H9 (cell line): Measurements from ENCODE around the gene ASCC3. TPM values are rescaled to one million over a fixed set of nuclear protein-coding genes. Genes with fewer than 3 reads are reported as not detected.

ENCODE experiments used
- DNase-seq: peaks from one replicate; pipeline ENCODE4 v3.0.0-alpha.2; 2017
- H2AFZ ChIP-seq: one replicate; pipeline ENCODE4 v1.6.1; 2013; ENCODE audit warnings: mild to moderate bottlenecking, low read length, control low read depth, moderate library complexity
- H2AK5ac ChIP-seq: 2 replicates; pipeline ENCODE4 v1.6.1; 2013; ENCODE audit warnings: low read length, control low read depth, mixed read lengths; ENCODE audit not compliant: insufficient read length
- H2BK120ac ChIP-seq: one replicate; pipeline ENCODE4 v1.6.1; 2013; ENCODE audit warnings: low read depth, mild to moderate bottlenecking, low read length, control low read depth, inconsistent platforms; ENCODE audit not compliant: poor library complexity, severe bottlenecking
- H2BK12ac ChIP-seq: 2 replicates; pipeline ENCODE4 v1.6.1; 2013; ENCODE audit warnings: low read length, control low read depth, mixed read lengths, low read depth; ENCODE audit not compliant: insufficient read length
- H2BK15ac ChIP-seq: 2 replicates; pipeline ENCODE4 v1.6.1; 2013; ENCODE audit warnings: low read depth, low read length, control low read depth
- H2BK20ac ChIP-seq: one replicate; pipeline ENCODE4 v1.6.1; 2013; ENCODE audit warnings: low read depth, mild to moderate bottlenecking, low read length, control low read depth, inconsistent platforms; ENCODE audit not compliant: poor library complexity, severe bottlenecking
- H2BK5ac ChIP-seq: 2 replicates; pipeline ENCODE4 v1.6.1; 2013; ENCODE audit warnings: low read length, control low read depth, mixed read lengths; ENCODE audit not compliant: insufficient read length
- H3K14ac ChIP-seq: 2 replicates; pipeline ENCODE4 v1.6.1; 2013; ENCODE audit warnings: low read length, control low read depth; ENCODE audit not compliant: insufficient read depth
- H3K18ac ChIP-seq: 2 replicates; pipeline ENCODE4 v1.6.1; 2013; ENCODE audit warnings: low read depth, mild to moderate bottlenecking, mixed read lengths, low read length, control low read depth; ENCODE audit not compliant: insufficient read length
- H3K23ac ChIP-seq: 2 replicates; pipeline ENCODE4 v1.6.1; 2013; ENCODE audit warnings: low read length, control low read depth, mixed read lengths, low read depth; ENCODE audit not compliant: insufficient read length
- H3K23me2 ChIP-seq: 2 replicates; pipeline ENCODE4 v1.6.1; 2013; ENCODE audit warnings: low read depth, mild to moderate bottlenecking, mixed read lengths, low read length, control low read depth; ENCODE audit not compliant: insufficient read length, poor library complexity, severe bottlenecking
- H3K27ac ChIP-seq: 2 replicates; pipeline ENCODE4 v1.5.1; 2013; ENCODE audit warnings: low read length, control low read depth, mixed read lengths, low read depth; ENCODE audit not compliant: insufficient read length
- H3K27me3 ChIP-seq: 2 replicates; pipeline ENCODE4 v1.6.1; 2013; ENCODE audit warnings: low read length, control low read depth, inconsistent platforms; ENCODE audit not compliant: insufficient read depth
- H3K4ac ChIP-seq: 2 replicates; pipeline ENCODE4 v1.6.1; 2013; ENCODE audit warnings: low read depth, mild to moderate bottlenecking, control low read depth, inconsistent platforms, low read length, moderate library complexity
- H3K4me1 ChIP-seq: 2 replicates; pipeline ENCODE4 v1.6.1; 2013; ENCODE audit warnings: low read length, control low read depth, inconsistent platforms; ENCODE audit not compliant: insufficient read depth
- H3K4me2 ChIP-seq: 2 replicates; pipeline ENCODE4 v1.6.1; 2013; ENCODE audit warnings: low read length, control low read depth, mixed read lengths; ENCODE audit not compliant: insufficient read length, insufficient read depth
- H3K56ac ChIP-seq: 2 replicates; pipeline ENCODE4 v1.6.1; 2013; ENCODE audit warnings: low read depth, mild to moderate bottlenecking, mixed read lengths, low read length, control low read depth; ENCODE audit not compliant: insufficient read length
- H3K79me1 ChIP-seq: 2 replicates; pipeline ENCODE4 v1.6.1; 2013; ENCODE audit warnings: low read depth, mild to moderate bottlenecking, moderate library complexity, low read length, control low read depth, inconsistent platforms; ENCODE audit not compliant: insufficient read depth, poor library complexity, severe bottlenecking
- H3K79me2 ChIP-seq: 2 replicates; pipeline ENCODE4 v1.6.1; 2013; ENCODE audit warnings: low read length, control low read depth, inconsistent platforms; ENCODE audit not compliant: insufficient read depth
- H3K9ac ChIP-seq: 2 replicates; pipeline ENCODE4 v1.6.1; 2013; ENCODE audit warnings: low read length, control low read depth, mixed read lengths; ENCODE audit not compliant: insufficient read length; ENCODE audit errors: extremely low read depth
- H3K9me3 ChIP-seq: one replicate; pipeline ENCODE4 v1.6.1; 2013; ENCODE audit warnings: low read depth, low read length, inconsistent platforms; ENCODE audit not compliant: control insufficient read depth
- H3T11ph ChIP-seq: one replicate; pipeline ENCODE4 v1.6.1; 2013; ENCODE audit warnings: mild to moderate bottlenecking, low read length, control low read depth, inconsistent platforms
- H4K20me1 ChIP-seq: one replicate; pipeline ENCODE4 v1.6.1; 2013; ENCODE audit not compliant: control insufficient read depth, insufficient read length, insufficient read depth
- H4K5ac ChIP-seq: 2 replicates; pipeline ENCODE4 v1.6.1; 2013; ENCODE audit warnings: low read depth, mild to moderate bottlenecking, mixed read lengths, low read length, control low read depth; ENCODE audit not compliant: insufficient read length
- H4K8ac ChIP-seq: replicated peaks from 2 replicates; pipeline ENCODE4 v1.6.1; 2013; ENCODE audit warnings: low read length, control low read depth, mixed read lengths, low read depth; ENCODE audit not compliant: insufficient read length
- H4K91ac ChIP-seq: 2 replicates; pipeline ENCODE4 v1.6.1; 2013; ENCODE audit warnings: low read depth, mild to moderate bottlenecking, moderate library complexity, mixed read lengths, low read length, control low read depth; ENCODE audit not compliant: insufficient read length
- H3K27ac Mint-ChIP-seq, 3 experiments: 2 replicates in 2 of 3; 3 replicates in 1 of 3; pipeline ENCODE4 v1.8.0; 2020 to 2021; ENCODE audit warnings: mixed read lengths in 3 of 3, mild to moderate bottlenecking in 1 of 3, moderate library complexity in 1 of 3
- H3K27me3 Mint-ChIP-seq: 2 replicates; pipeline ENCODE4 v1.8.0; 2021; ENCODE audit warnings: low read depth, mild to moderate bottlenecking, moderate library complexity, mixed read lengths
- H3K36me3 Mint-ChIP-seq, 3 experiments: 2 replicates in 2 of 3; 3 replicates in 1 of 3; pipeline ENCODE4 v1.8.0; 2020 to 2021; ENCODE audit warnings: low read depth in 3 of 3, mixed read lengths in 3 of 3; ENCODE audit not compliant: insufficient read depth in 1 of 3
- H3K4me1 Mint-ChIP-seq, 2 experiments: 2 replicates each; pipeline ENCODE4 v1.8.0; 2020; ENCODE audit warnings: mixed read lengths in 2 of 2
- H3K4me3 Mint-ChIP-seq, 2 experiments: 2 replicates in 1 of 2; 3 replicates in 1 of 2; pipeline ENCODE4 v1.8.0; 2020 to 2021; ENCODE audit warnings: mild to moderate bottlenecking in 2 of 2, mixed read lengths in 2 of 2, moderate library complexity in 1 of 2
- H3K9me3 Mint-ChIP-seq, 2 experiments: 2 replicates in 1 of 2; 3 replicates in 1 of 2; pipeline ENCODE4 v1.8.0; 2020; ENCODE audit warnings: mild to moderate bottlenecking in 2 of 2, mixed read lengths in 2 of 2, moderate library complexity in 1 of 2
- CTCF ChIP-seq: fragments of 200-600 bp; sonication (generic); conservative IDR thresholded peaks from 3 replicates; pipeline ENCODE4 v1.8.0; 2021; ENCODE audit warnings: antibody characterized with exemption, mild to moderate bottlenecking
- total RNA-seq: library from RNA; stranded (reverse); gene quantifications from 2 replicates; pipeline ENCODE4 v1.2.1, GENCODE V29; 2021

Gene ASCC3
- total RNA-seq, 1 experiment from 2014 or later, result 63.8 TPM

GRCh38 chr6:100573166-100573565 is 308.0 kb downstream of the ASCC3 start:
- no peaks in the 10 kb centered on the region for H3K9me3 ChIP-seq
- no peak overlapping the region for H2AK5ac ChIP-seq
- no peak overlapping the region for H4K91ac ChIP-seq
- no peaks in the 10 kb centered on the region for H3K9me3 Mint-ChIP-seq
- no peaks in the 10 kb centered on the region for H3K79me2 ChIP-seq
- H3K27me3 ChIP-seq, result no peaks in the 10 kb centered on the region
- peak; percentile 64 for TF ChIP-seq CTCF
- H4K8ac ChIP-seq, result no peak overlapping the region
- H3K4me3 Mint-ChIP-seq, result no peak overlapping the region
- no peak overlapping the region for H2BK5ac ChIP-seq
- no peak for DNase-seq
- H3K14ac ChIP-seq, result no peak overlapping the region
- no peak overlapping the region for H3K4ac ChIP-seq
- H3K36me3 Mint-ChIP-seq, result peaks cover 0 to 14% (median 0%) of the 10 kb centered on the region in 3 experiments; a peak in 3 of 7 replicates
- H4K5ac ChIP-seq, result no peak overlapping the region
- H4K20me1 ChIP-seq, result no peaks in the 10 kb centered on the region
- no peaks in the 10 kb centered on the region for H3K79me1 ChIP-seq
- no peak overlapping the region for H3K18ac ChIP-seq
- no peak overlapping the region for H3K9ac ChIP-seq
- no peak overlapping the region for H2BK15ac ChIP-seq
- no peak overlapping the region for H3T11ph ChIP-seq
- H3K56ac ChIP-seq, result no peak overlapping the region
- no peak overlapping the region for H2BK12ac ChIP-seq
- H3K4me2 ChIP-seq, result no peak overlapping the region
- no peak overlapping the region for H2BK20ac ChIP-seq
- H3K27me3 Mint-ChIP-seq, result no peaks in the 10 kb centered on the region
- no peak overlapping the region for H2BK120ac ChIP-seq
- no peak overlapping the region for H3K23ac ChIP-seq
- H3K23me2 ChIP-seq, result no peaks in the 10 kb centered on the region
- no peaks in the 10 kb centered on the region for H3K4me1 Mint-ChIP-seq
- H3K4me1 ChIP-seq, result no peaks in the 10 kb centered on the region
- no peak overlapping the region for H3K27ac ChIP-seq
- H3K27ac Mint-ChIP-seq, result no peak overlapping the region
- no peak overlapping the region for H2AFZ ChIP-seq
